MM.1S (cell line): Measurements from ENCODE around the gene NOS1.

Source experiments
- DNase-seq: peaks from one replicate; pipeline ENCODE4 v3.0.0-alpha.2; 2015
- H2AFZ ChIP-seq: fragments of 300-600 bp; sonication (generic); 2 replicates; pipeline ENCODE4 v1.6.0; 2016; ENCODE audit warnings: antibody characterized with exemption, low read length
- H3F3A ChIP-seq: fragments of 300-600 bp; sonication (generic); 2 replicates; pipeline ENCODE4 v1.6.1; 2016; ENCODE audit warnings: mild to moderate bottlenecking, antibody characterized with exemption, low read length, moderate library complexity, mixed read lengths; ENCODE audit not compliant: insufficient read depth
- H3K27ac ChIP-seq: fragments of 300-600 bp; sonication (generic); 2 replicates; pipeline ENCODE4 v1.5.1; 2016; ENCODE audit warnings: mild to moderate bottlenecking, low read length
- H3K27me3 ChIP-seq: fragments of 300-600 bp; sonication (generic); replicated peaks from 2 replicates; pipeline ENCODE4 v1.6.0; 2016; ENCODE audit warnings: low read length; ENCODE audit not compliant: insufficient read depth
- H3K36me3 ChIP-seq: fragments of 300-600 bp; sonication (generic); replicated peaks from 2 replicates; pipeline ENCODE4 v1.6.1; 2016; ENCODE audit warnings: mild to moderate bottlenecking, low read length, mixed read lengths; ENCODE audit not compliant: insufficient read depth
- H3K4me1 ChIP-seq: fragments of 300-600 bp; sonication (generic); 2 replicates; pipeline ENCODE4 v1.6.1; 2016; ENCODE audit warnings: low read length, mixed read lengths
- H3K4me2 ChIP-seq: fragments of 300-600 bp; sonication (generic); 2 replicates; pipeline ENCODE4 v1.6.0; 2016; ENCODE audit warnings: low read depth, low read length
- H3K4me3 ChIP-seq: fragments of 300-600 bp; sonication (generic); 2 replicates; pipeline ENCODE4 v1.5.1; 2016; ENCODE audit warnings: low read length, mixed read lengths
- H3K79me2 ChIP-seq: fragments of 300-600 bp; sonication (generic); 2 replicates; pipeline ENCODE4 v1.6.1; 2016; ENCODE audit warnings: mixed run types, low read length, mixed read lengths
- H3K9ac ChIP-seq: fragments of 300-600 bp; sonication (generic); 2 replicates; pipeline ENCODE4 v1.6.1; 2016; ENCODE audit warnings: low read length, mixed read lengths
- H3K9me2 ChIP-seq: fragments of 300-600 bp; sonication (generic); replicated peaks from 2 replicates; pipeline ENCODE4 v1.6.1; 2016; ENCODE audit warnings: mild to moderate bottlenecking, low read length, mixed read lengths; ENCODE audit not compliant: insufficient read depth
- H3K9me3 ChIP-seq: fragments of 300-600 bp; sonication (generic); replicated peaks from 2 replicates; pipeline ENCODE4 v1.6.1; 2016; ENCODE audit warnings: mild to moderate bottlenecking, low read length, mixed read lengths; ENCODE audit not compliant: insufficient read depth
- H4K20me1 ChIP-seq: fragments of 300-600 bp; sonication (generic); 2 replicates; pipeline ENCODE4 v1.6.1; 2016; ENCODE audit warnings: mild to moderate bottlenecking, low read length, moderate library complexity, mixed read lengths; ENCODE audit not compliant: insufficient read depth
- CTCF ChIP-seq: fragments of 300-600 bp; sonication (generic); IDR thresholded peaks from 2 replicates; pipeline ENCODE4 v1.5.1; 2016; ENCODE audit warnings: antibody characterized with exemption, low read length, mixed read lengths
- EZH2 ChIP-seq: fragments of 300-600 bp; sonication (generic); optimal IDR thresholded peaks from 2 replicates; pipeline ENCODE3; 2017; ENCODE audit warnings: low read depth, mild to moderate bottlenecking, antibody characterized with exemption, low read length, mixed read lengths
- EZH2phosphoT487 ChIP-seq: fragments of 300-600 bp; sonication (generic); IDR thresholded peaks from 2 replicates; pipeline ENCODE4 v1.6.1; 2018; ENCODE audit warnings: antibody characterized with exemption, low read length

The NOS1 gene

GRCh38 chr12:117342682-117343081, 18.7 kb downstream of the NOS1 start:
- H3K9ac ChIP-seq, result no peak overlapping the region
- no peak for DNase-seq
- H3K36me3 ChIP-seq, result no peaks in the 10 kb centered on the region
- H4K20me1 ChIP-seq, result no peaks in the 10 kb centered on the region
- no peak overlapping the region for H3K27ac ChIP-seq
- no peak overlapping the region for H3K4me2 ChIP-seq
- no peak overlapping the region for H2AFZ ChIP-seq
- no peaks in the 10 kb centered on the region for H3K9me2 ChIP-seq
- TF ChIP-seq CTCF (no peak), EZH2 (no peak), EZH2phosphoT487 (no peak)
- no peak overlapping the region for H3K4me3 ChIP-seq
- H3K27me3 ChIP-seq, result no peaks in the 10 kb centered on the region; the same call in 1 of the 2 replicates
- H3K79me2 ChIP-seq, result no peaks in the 10 kb centered on the region
- no peaks in the 10 kb centered on the region for H3K4me1 ChIP-seq
- H3F3A ChIP-seq, result no peaks in the 10 kb centered on the region
- H3K9me3 ChIP-seq, result no peaks in the 10 kb centered on the region

GRCh38 chr12:117342247-117342646, 19.2 kb downstream of the NOS1 start:
- Histone ChIP-seq H3K4me2 (no peak overlapping the region), H3K36me3 (no peaks in the 10 kb centered on the region)

GRCh38 chr12:117339104-117339503, 22.3 kb downstream of the NOS1 start:
- Histone ChIP-seq H4K20me1 (no peaks in the 10 kb centered on the region), H3K79me2 (no peaks in the 10 kb centered on the region), H3K9me2 (no peaks in the 10 kb centered on the region), H3F3A (no peaks in the 10 kb centered on the region), H3K36me3 (no peaks in the 10 kb centered on the region), H3K27ac (no peak overlapping the region), H3K27me3 (peaks cover 7% of the 10 kb centered on the region; the same call in 1 of the 2 replicates), H2AFZ (no peak overlapping the region), H3K4me3 (no peak overlapping the region), H3K4me2 (no peak overlapping the region), H3K9me3 (no peaks in the 10 kb centered on the region), H3K4me1 (no peaks in the 10 kb centered on the region), H3K9ac (no peak overlapping the region)
- DNase-seq, result no peak
- TF ChIP-seq EZH2phosphoT487 (no peak), CTCF (no peak), EZH2 (no peak)

More at GRCh38 chr12:117342247-117342646, 19.2 kb downstream of the NOS1 start:
- H3K4me3 ChIP-seq, result no peak overlapping the region
- no peaks in the 10 kb centered on the region; the same call in 1 of the 2 replicates for H3K27me3 ChIP-seq
- H4K20me1 ChIP-seq, result no peaks in the 10 kb centered on the region
- no peaks in the 10 kb centered on the region for H3K9me3 ChIP-seq
- no peaks in the 10 kb centered on the region for H3F3A ChIP-seq
- no peaks in the 10 kb centered on the region for H3K79me2 ChIP-seq
- H3K9me2 ChIP-seq, result no peaks in the 10 kb centered on the region
- no peak overlapping the region for H3K27ac ChIP-seq
- DNase-seq, result no peak
- no peak overlapping the region for H2AFZ ChIP-seq
- H3K9ac ChIP-seq, result no peak overlapping the region
- H3K4me1 ChIP-seq, result no peaks in the 10 kb centered on the region
- TF ChIP-seq CTCF (no peak), EZH2phosphoT487 (no peak), EZH2 (no peak)
